SH-SY5Y (cell line): ENCODE results near the gene MYBPC2.

Source experiments
- GATA2 ChIP-seq: IDR thresholded peaks from 2 replicates; pipeline ENCODE4 v1.6.1; 2011; ENCODE audit warnings: mild to moderate bottlenecking, low read depth, low read length
- GATA3 ChIP-seq: IDR thresholded peaks from 2 replicates; pipeline ENCODE4 v1.6.1; 2011; ENCODE audit warnings: low read depth, mild to moderate bottlenecking, low read length, moderate library complexity

MYBPC2 gene

DNA sequence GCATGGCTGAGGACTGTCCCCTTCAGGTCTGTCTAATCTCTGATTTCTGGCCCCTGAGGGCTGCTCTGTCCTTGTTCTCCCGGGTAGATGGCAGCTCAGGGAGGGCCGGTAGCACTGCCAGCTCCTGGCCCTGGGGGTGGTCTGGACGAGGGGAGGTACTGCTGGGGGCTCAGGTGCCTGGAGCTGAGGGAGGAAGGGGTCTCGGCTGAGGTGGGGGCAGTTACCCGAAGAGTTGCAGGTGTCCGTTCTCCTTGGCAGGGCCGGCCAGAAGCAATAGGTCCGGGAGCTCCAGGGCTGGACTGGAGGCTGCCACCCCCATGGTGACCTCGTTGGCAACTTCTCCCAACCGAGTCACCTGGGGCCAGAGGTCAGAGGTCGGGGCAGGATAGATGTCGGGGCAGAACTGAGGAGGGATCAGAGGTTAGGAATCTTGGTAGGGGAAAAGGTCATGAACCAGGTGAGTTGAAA is 42.4 kb downstream of the MYBPC2 start:
- TF ChIP-seq GATA3 (no peak), GATA2 (no peak)

DNA sequence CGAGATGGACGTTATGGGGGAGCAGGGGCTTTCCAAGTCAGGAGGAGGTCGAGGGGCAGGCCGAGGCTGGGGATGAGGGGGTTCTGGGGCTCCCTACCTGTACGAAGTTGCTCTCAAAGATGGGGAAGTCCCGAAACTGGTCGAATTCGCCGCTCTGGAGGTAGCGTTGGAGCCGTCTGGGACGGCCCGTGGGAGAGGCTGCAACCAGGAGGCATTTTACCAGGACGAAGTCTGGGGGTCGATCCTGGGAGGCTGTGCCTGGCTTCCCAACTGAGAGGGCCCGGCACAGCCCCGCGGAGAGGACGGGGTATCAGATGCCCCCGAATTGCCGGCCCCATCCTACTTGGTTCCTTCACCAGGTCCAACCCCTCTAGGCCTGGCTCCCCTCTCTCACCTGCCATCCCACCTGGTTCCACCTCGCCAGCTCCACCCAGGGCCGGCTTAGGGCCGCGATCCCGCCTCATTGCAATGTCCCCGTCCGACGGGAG is 43.1 kb downstream of the MYBPC2 start:
- TF ChIP-seq GATA3, result no peak
- no peak for TF ChIP-seq GATA2

DNA sequence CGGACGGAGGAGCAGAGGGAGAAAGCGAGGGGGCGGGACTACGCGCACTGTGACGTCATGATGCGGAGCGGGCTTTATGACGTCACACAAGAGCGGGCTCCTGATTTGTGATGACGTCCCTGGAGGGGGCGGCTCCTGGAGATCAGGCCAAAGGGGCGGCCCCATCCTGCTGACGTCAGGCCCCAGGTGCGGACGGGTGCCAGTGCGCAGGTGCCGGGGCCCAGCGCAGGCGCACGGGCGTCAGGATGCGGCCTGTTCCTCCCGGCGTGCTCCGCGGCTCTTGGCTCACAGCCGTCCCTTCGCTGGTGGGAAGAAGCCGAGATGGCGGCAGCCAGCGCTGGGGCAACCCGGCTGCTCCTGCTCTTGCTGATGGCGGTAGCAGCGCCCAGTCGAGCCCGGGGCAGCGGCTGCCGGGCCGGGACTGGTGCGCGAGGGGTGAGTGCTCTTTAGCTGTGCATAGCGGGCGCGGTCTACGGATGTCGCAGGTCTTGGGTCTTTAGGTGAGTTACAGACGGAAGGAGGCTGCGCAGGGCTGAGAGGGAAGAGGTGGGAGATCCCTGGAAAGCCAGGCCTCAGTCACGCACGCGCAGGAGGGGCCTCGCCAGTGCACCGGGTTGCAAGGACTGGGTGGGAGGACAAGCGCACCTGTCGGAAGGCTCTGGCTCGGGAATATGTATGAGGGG is 43.7 kb downstream of the MYBPC2 start, which contains the start of the genes EMC10 and GARIN5A:
EMC10 (plus strand) TSS at position 284 of the 683 bp plus-strand sequence; CDS start at position 322, 38 bp downstream.
GARIN5A (minus strand) TSS at position 625 of the 683 bp plus-strand sequence; CDS start at position 165, 460 bp downstream.
- TF ChIP-seq GATA3, result no peak
- no peak for TF ChIP-seq GATA2

DNA sequence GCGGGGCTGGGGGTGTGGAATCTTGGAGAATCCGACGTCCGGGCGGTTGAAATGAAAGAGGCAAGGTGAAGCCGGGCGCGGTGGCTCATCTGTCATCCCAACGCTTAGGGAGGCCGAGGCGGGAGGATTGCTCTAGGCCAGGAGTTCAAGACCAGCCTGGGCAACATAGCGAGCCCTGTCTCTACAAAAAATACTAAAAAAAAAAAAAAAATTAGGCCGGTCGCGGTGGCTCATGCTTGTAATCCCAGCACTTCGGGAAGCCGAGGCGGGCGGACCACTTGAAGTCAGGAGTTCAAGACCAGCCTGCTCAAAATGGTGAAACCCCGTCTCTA is 44.2 kb downstream of the MYBPC2 start:
- TF ChIP-seq GATA2, result no peak
- no peak for TF ChIP-seq GATA3

DNA sequence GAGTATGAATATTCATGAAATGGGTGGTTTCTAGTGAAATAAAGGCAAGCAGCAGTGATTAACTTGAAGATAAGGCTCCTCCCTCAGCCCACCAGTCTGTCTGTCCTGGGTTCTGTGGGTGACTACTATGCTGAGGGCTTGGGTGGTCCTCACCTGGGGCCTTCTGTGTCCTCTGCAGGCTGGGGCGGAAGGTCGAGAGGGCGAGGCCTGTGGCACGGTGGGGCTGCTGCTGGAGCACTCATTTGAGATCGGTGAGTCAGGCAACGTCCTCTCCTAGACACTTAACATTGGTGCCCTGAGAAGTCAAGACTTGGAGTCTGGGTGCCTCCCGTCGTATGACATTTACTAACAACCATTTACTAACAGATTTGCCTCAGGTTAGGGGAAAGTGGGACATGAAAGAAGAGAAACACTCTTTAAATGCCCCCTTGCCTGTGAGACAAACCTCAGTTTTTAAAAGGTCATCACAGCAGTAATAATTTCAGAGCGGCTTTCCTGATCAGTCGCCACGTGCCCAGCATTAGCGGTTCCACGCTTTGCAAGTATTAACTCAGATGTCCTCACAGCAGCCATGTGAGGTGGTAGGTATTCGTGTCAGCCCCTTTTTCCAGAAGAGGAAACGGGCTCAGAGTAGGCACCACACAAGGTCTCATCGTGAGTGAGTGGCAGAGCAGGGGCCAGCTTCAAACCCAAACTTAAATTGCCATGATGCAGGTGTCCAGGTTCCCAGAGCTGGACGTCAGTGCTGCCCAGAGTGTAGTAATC is 45.2 kb downstream of the MYBPC2 start:
- TF ChIP-seq GATA2 (no peak), GATA3 (no peak)

DNA sequence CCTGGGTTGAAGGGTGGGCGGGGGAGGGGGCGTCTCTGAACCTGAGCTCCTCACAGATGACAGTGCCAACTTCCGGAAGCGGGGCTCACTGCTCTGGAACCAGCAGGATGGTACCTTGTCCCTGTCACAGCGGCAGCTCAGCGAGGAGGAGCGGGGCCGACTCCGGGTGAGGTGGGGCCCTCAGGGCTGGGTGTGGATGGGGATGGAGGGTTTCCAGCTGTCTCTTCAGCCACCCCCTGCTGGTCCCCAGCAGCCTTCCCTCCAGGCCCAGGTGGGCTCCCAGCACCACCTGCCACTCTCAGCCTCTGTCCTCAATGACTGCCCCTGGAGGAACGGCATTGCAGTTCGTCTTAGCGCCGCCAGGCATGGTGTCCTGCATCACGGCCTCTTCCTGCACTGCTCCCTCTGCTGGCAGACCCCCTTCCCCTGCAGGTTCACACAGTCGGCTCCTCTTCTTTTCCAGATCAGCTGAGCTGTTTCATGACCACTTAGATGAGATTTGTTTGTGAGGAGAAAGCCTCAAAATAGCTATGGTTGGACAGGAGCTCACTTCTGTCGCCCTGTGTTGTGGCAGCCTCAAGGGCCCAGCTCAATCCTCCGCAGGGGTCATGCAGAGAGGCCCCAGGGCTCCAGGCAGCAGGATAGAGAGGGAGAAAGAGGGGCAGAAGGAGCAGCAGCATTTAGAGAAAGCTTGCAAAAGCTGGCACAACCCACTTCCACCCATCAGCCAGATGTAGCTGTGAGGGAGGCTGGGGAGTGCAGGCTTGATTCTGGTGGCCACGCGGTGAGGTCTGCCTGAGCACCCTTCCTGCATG is 46.4 kb downstream of the MYBPC2 start:
- no peak for TF ChIP-seq GATA3
- TF ChIP-seq GATA2, result no peak

DNA sequence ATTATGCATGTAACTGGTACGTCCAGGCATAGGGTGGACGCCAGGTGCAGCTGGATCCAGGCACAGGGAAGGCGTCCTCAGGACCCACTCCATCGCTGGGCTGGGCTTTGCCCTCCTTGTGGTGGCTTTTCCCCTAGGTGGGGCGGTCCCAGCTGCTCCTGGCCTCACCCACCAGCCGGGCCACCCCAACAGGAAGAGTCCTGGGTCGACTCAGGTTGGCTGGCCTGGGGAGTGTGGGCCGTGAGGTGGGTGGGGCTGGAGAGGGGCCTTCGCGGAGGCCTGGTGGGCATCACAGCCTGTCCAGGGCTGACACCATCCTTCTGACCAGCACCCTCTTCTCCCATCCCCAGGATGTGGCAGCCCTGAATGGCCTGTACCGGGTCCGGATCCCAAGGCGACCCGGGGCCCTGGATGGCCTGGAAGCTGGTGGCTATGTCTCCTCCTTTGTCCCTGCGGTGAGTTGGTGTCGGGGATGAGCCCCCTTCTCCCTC is 47.1 kb downstream of the MYBPC2 start:
- TF ChIP-seq GATA3 (no peak), GATA2 (no peak)

DNA sequence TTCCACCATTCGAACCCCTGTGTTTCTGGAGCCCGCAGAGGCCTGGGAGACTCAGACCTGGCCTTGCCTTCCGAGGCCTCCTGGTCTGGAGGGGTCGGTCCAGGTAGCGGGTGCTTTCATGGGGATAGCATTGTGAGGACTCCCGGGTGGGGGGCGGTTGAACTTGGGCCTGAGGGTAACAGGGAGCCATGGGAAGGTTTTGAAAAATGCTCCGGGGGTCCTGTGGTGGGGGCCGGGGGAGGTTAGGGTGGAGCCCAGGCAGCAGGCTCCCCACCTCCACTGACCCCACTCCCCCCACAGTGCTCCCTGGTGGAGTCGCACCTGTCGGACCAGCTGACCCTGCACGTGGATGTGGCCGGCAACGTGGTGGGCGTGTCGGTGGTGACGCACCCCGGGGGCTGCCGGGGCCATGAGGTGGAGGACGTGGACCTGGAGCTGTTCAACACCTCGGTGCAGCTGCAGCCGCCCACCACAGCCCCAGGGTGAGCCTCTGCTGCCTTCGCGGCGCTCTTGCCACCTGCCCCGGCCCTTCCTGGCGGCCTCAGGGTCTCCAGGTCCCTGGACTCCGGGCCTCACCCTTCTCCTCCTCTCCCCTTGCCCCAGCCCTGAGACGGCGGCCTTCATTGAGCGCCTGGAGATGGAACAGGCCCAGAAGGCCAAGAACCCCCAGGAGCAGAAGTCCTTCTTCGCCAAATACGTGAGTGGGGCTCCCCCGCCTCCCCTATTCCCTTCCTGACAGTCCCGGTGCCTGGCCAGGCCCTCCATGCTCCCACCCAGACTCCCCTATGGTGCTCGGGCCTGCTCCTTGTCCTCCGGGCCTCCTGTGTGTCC is 47.8 kb downstream of the MYBPC2 start:
- no peak for TF ChIP-seq GATA3
- no peak for TF ChIP-seq GATA2

DNA sequence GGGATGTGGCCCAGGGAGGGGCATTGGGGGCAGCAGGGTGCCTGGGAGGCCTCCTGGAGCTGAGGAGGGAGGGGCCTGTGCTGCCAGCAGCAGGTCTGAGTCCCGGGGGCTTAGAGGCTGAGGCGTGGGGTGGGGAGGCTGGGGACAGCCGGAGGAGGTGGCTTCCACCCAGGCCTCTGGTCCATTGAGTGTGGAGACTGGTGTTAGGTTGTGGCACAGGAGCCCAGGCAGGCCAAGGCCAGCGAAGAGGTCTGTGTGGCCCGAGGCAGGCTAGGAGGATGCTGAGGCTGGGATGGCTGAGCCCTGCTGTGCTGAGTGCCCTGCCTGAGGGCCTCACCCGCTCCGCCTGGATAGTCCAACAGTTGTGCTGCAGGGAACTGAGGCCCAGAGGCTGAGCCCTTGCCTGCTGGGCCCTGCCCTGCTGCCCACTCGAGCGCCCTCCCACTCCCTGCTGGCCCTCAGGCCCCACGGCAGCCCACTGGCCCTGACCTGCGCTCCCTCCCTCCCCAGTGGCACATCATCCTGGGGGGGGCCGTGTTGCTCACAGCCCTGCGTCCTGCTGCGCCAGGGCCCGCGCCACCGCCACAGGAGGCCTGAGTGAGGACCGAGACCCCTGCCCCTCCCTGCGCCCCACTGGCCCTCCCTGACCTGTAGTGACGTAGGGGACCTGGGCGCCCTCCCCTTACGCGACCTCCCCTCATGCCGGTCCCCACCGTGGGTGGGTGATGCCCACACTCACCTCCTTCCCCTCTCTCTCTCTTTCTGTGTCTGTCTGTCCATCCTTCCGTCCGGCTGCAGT is 48.9 kb downstream of the MYBPC2 start:
- TF ChIP-seq GATA3 (no peak), GATA2 (no peak)

DNA sequence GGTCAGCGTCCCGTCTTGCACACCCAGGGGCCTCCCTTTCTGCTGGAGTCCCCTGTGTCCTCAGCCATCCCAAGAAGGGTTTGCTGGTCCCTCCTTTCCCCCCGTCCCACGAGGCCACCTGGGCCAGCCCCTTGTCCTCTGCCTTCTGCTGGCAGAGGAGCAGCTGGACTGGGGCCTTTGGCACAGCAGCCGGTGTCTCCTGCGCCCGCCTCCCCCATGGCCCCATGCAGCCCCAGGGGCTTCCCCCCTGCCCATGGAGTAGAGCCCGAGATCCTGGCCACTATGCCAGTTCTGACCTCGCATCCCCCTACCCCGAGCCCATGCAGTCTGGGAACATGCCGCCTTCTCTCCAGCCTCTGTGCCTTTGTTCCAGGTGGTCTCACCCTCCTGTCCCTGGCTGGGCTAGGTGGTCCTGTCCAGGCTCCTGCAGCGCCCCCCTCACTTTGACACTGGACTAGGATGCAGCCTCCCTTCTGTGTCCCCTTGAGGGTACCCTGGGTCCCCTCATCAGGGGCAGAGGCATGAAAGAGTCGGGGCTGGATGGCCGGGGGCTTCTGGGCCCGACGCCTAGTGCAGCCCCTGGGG is 49.7 kb downstream of the MYBPC2 start:
- TF ChIP-seq GATA2, result no peak
- TF ChIP-seq GATA3, result no peak

DNA sequence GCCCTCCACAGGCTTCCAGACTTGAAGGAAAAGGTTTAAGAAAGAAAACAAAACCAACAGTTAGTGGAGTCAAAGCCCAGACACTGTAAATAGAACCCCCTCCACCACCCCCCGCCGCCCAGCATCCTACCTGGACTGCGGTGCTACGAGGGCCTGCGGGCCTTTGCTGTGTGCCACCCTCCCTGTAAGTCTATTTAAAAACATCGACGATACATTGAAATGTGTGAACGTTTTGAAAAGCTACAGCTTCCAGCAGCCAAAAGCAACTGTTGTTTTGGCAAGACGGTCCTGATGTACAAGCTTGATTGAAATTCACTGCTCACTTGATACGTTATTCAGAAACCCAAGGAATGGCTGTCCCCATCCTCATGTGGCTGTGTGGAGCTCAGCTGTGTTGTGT is 50.2 kb downstream of the MYBPC2 start:
- no peak for TF ChIP-seq GATA2
- TF ChIP-seq GATA3, result no peak
